Measurements from ENCODE around the gene ZIC5. TPM values are rescaled to one million over a fixed set of nuclear protein-coding genes. Genes with fewer than 3 reads are reported as not detected.
"Not testable (repeated sequence)": the region's sequence is repeated elsewhere in the genome, so short reads cannot be mapped to it uniquely, and the experiment has no call there.

Gene ZIC5
- total RNA-seq, 1 experiment from 2014 or later = 0.57 TPM

DNA sequence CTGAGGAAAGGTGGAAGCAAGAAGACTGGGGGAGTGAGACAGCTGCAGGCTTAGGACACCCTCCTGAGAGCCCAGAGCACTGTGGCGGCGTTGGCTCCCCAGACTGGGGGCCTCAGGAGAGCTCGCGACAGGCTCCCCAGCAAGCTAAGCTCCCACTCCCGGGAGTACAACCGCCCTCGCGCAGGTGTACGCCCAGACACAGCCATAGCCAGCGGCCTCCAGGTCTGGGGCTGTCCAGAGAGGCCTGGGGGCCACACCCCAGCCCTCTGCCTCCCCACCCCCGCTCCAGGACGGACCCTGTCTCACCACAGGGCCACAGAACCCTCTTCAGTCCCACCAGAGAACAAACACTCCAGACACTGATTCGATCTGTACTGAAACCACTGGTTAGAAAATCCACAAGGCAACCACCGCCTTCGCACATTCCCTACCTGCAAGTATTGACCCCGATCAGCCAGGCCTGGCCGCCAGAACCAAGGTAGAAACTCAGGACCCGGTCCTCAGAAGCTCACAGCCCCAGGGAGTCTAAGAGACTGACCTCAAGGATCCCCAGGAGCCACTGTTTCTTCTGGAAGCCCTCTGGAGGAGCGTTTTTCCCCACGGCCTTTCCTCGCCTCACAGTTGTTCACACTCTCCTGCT lies 16.3 kb downstream of the ZIC5 start:
- no TSS peak for BruUV-seq (replicated peaks)
- Mint-ChIP-seq H3K9me3 (ENCODE audit: low read depth, unreplicated experiment) (no peaks in the 10 kb centered on the region), H3K4me3 (ENCODE audit: low read depth, unreplicated experiment) (no peak overlapping the region), H3K27me3 (ENCODE audit: unreplicated experiment) (no peaks in the 10 kb centered on the region), H3K4me1 (ENCODE audit: low read depth, unreplicated experiment) (no peaks in the 10 kb centered on the region), H3K27ac (ENCODE audit: unreplicated experiment) (no peak overlapping the region), H3K36me3 (ENCODE audit: insufficient read depth, unreplicated experiment) (peaks cover 4% of the 10 kb centered on the region)
- TF ChIP-seq, protein P1, sequence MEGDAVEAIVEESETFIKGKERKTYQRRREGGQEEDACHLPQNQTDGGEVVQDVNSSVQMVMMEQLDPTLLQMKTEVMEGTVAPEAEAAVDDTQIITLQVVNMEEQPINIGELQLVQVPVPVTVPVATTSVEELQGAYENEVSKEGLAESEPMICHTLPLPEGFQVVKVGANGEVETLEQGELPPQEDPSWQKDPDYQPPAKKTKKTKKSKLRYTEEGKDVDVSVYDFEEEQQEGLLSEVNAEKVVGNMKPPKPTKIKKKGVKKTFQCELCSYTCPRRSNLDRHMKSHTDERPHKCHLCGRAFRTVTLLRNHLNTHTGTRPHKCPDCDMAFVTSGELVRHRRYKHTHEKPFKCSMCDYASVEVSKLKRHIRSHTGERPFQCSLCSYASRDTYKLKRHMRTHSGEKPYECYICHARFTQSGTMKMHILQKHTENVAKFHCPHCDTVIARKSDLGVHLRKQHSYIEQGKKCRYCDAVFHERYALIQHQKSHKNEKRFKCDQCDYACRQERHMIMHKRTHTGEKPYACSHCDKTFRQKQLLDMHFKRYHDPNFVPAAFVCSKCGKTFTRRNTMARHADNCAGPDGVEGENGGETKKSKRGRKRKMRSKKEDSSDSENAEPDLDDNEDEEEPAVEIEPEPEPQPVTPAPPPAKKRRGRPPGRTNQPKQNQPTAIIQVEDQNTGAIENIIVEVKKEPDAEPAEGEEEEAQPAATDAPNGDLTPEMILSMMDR (IDR thresholded peaks at IDR 0.05; ENCODE audit: unreplicated experiment) = no peak
- DNase-seq = no peak
- CTCF ChIA-PET = no interaction called here
- intact Hi-C loops (cut with micrococcal nuclease; ENCODE audit: unreplicated experiment) = no loop called here

DNA sequence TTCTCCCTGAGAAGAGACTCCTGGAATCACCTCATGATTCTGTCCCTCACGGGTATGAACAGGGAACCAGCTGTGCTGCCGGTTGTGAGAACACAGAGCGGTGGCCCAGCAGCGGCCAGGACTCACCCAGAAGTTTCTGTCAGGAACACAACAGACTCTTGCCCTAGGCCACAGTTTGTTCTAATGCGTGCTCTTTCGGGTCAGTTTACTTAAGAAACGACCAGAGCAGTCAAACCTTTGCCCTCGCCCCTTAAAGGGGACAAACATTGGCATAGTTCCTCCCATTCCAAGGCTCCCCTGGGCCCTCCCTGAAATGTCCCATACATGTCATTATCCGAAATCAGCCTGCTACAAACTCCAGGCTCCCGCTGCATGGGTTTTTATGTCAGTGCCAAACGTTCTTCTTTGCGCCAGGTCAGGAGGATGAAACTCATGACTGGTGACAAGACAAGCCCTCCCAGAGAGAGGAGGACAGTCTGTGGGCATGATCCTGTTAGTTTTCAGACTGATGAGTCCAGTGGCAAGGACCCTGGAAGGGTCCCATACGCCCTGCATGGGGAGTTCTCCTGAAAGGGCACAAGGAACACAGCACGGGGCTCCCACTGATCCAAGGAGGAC lies 18.3 kb downstream of the ZIC5 start:
- intact Hi-C loops (cut with micrococcal nuclease; ENCODE audit: unreplicated experiment) = no loop called here
- Mint-ChIP-seq H3K4me1 (ENCODE audit: low read depth, unreplicated experiment) (no peaks in the 10 kb centered on the region), H3K27me3 (ENCODE audit: unreplicated experiment) (peaks cover 12% of the 10 kb centered on the region), H3K9me3 (ENCODE audit: low read depth, unreplicated experiment) (no peaks in the 10 kb centered on the region), H3K36me3 (ENCODE audit: insufficient read depth, unreplicated experiment) (peaks cover 4% of the 10 kb centered on the region), H3K27ac (ENCODE audit: unreplicated experiment) (no peak overlapping the region), H3K4me3 (ENCODE audit: low read depth, unreplicated experiment) (no peak overlapping the region)
- CTCF ChIA-PET = no interaction called here
- BruUV-seq (replicated peaks) = no TSS peak
- TF ChIP-seq, protein P1 (IDR thresholded peaks at IDR 0.05; ENCODE audit: unreplicated experiment) = no peak
- DNase-seq = no peak

DNA sequence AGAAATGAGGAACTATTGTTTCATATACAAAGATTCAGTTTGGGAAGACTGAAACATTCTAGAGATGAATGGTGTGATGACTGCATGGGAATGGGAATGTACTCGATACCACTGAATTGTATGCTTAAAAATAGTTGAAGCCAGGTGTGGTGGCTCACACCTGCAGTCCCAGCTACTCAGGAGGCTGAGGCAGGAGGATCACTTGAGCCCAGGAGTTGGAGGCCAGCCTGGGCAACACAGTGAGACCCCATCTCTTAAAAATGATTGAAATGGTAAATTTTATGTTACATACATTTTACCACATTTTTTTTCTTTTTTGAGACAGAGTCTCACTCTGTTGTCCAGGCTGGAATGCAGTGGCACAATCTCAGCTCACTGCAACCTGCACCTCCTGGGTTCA lies 19.9 kb downstream of the ZIC5 start:
- BruUV-seq (replicated peaks); CTCF ChIA-PET; intact Hi-C loops (cut with micrococcal nuclease; ENCODE audit: unreplicated experiment); H3K4me3 Mint-ChIP-seq (ENCODE audit: low read depth, unreplicated experiment); H3K9me3 Mint-ChIP-seq (ENCODE audit: low read depth, unreplicated experiment); H3K4me1 Mint-ChIP-seq (ENCODE audit: low read depth, unreplicated experiment); DNase-seq; H3K27ac Mint-ChIP-seq (ENCODE audit: unreplicated experiment); H3K36me3 Mint-ChIP-seq (ENCODE audit: insufficient read depth, unreplicated experiment): not testable (repeated sequence)
- peaks cover 20% of the 10 kb centered on the region for H3K27me3 Mint-ChIP-seq (ENCODE audit: unreplicated experiment)

DNA sequence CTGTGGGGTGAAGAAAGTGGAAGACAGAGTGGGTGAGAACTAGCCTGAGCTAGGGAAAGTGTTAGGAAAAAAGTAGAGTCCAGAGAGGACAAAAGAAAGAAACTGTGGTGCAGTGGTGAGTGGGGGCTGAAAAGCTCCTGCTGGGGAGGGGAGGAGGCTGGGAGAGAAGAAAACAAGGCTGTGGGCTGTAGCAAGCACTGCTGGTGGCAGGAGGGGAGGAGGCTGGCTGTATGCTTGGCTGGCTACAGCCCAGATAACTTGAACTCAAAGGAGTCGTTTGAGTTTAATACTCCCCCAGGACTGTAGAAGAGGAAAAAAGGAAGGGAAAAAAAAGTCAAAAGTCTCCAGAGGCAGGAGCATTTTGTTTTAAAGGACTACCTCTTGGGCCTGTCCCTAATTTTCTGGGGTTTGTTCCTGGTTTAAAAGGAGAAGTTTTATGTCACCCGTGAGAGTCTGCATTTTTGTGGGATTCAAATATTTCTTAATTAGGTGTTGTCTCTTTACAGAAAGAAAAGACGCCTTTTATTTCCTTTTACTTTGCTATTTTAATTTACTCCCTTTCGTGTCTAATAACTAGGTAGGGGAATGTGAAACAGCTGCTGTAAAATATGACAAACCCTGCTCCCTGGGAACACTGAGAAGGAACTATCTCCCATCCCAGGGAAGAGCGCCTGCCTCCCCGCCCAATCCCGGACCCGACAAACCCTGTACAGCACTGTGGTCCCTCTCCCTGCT lies 21.7 kb downstream of the ZIC5 start:
- no peaks in the 10 kb centered on the region for H3K36me3 Mint-ChIP-seq (ENCODE audit: insufficient read depth, unreplicated experiment)
- peaks cover 20% of the 10 kb centered on the region for H3K27me3 Mint-ChIP-seq (ENCODE audit: unreplicated experiment)
- TF ChIP-seq, protein P1 (IDR thresholded peaks at IDR 0.05; ENCODE audit: unreplicated experiment) = no peak
- CTCF ChIA-PET = interaction anchor here (0.6 kb wide), 1 partner anchor 37 kb away, joined by 3 read pairs; no protein-coding TSS in a partner anchor
- H3K4me1 Mint-ChIP-seq (ENCODE audit: low read depth, unreplicated experiment) = no peaks in the 10 kb centered on the region
- intact Hi-C loops (cut with micrococcal nuclease; ENCODE audit: unreplicated experiment) = no loop called here
- no peak overlapping the region for H3K27ac Mint-ChIP-seq (ENCODE audit: unreplicated experiment)
- no peaks in the 10 kb centered on the region for H3K9me3 Mint-ChIP-seq (ENCODE audit: low read depth, unreplicated experiment)
- DNase-seq = no peak
- no peak overlapping the region for H3K4me3 Mint-ChIP-seq (ENCODE audit: low read depth, unreplicated experiment)
- no TSS peak for BruUV-seq (replicated peaks)
